Mucosa of rectum (tissue), 2 donors: Measurements from ENCODE around the gene TYRP1.

ENCODE experiments used
- H3K27ac ChIP-seq, 2 donors: one replicate each; pipeline ENCODE4 v1.7.0; 2013; ENCODE audit warnings: inconsistent platforms in 2 of 2, low read depth in 2 of 2, low read length in 2 of 2
- H3K27me3 ChIP-seq, 2 donors: one replicate each; pipeline ENCODE4 v1.7.0; 2013; ENCODE audit warnings: low read length in 2 of 2; ENCODE audit not compliant: control insufficient read depth in 2 of 2, insufficient read depth in 2 of 2
- H3K36me3 ChIP-seq, 2 donors: one replicate each; pipeline ENCODE4 v1.7.0; 2013; ENCODE audit warnings: low read length in 2 of 2; ENCODE audit not compliant: control insufficient read depth in 2 of 2, insufficient read depth in 2 of 2
- H3K4me1 ChIP-seq, 2 donors: one replicate each; pipeline ENCODE4 v1.7.0; 2013; ENCODE audit warnings: low read length in 2 of 2, mild to moderate bottlenecking in 1 of 2; ENCODE audit not compliant: control insufficient read depth in 2 of 2, insufficient read depth in 2 of 2
- H3K4me3 ChIP-seq, 2 donors: one replicate each; pipeline ENCODE4 v1.7.0; 2013; ENCODE audit warnings: low read length in 2 of 2
- H3K9ac ChIP-seq, 2 donors: one replicate each; pipeline ENCODE4 v1.7.0; 2013; ENCODE audit warnings: low read length in 2 of 2, low read depth in 1 of 2, mild to moderate bottlenecking in 1 of 2
- H3K9me3 ChIP-seq, 2 donors: one replicate each; pipeline ENCODE4 v1.7.0; 2013; ENCODE audit warnings: low read length in 2 of 2; ENCODE audit not compliant: control insufficient read depth in 2 of 2
- donor health status: healthy.
- donor health status: Normal muscosa, but diverticular disease.

Gene TYRP1

DNA sequence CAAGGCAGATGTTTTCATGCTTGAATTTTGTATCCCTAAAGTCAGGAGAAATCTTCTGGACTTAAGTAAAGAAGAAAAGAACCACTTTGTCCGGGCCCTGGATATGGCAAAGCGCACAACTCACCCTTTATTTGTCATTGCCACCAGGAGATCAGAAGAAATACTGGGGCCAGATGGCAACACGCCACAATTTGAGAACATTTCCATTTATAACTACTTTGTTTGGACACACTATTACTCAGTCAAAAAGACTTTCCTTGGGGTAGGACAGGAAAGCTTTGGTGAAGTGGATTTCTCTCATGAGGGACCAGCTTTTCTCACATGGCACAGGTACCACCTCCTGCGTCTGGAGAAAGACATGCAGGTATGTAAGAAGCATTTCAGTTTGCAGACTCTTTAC is 2.3 kb downstream of the TYRP1 start:
- H3K9ac ChIP-seq, result no peak overlapping the region
- H3K36me3 ChIP-seq, result no peaks in the 10 kb centered on the region
- H3K27me3 ChIP-seq, result no peaks in the 10 kb centered on the region
- H3K27ac ChIP-seq, result no peak overlapping the region
- no peak overlapping the region for H3K4me3 ChIP-seq
- no peaks in the 10 kb centered on the region for H3K9me3 ChIP-seq
- H3K4me1 ChIP-seq, result no peaks in the 10 kb centered on the region

DNA sequence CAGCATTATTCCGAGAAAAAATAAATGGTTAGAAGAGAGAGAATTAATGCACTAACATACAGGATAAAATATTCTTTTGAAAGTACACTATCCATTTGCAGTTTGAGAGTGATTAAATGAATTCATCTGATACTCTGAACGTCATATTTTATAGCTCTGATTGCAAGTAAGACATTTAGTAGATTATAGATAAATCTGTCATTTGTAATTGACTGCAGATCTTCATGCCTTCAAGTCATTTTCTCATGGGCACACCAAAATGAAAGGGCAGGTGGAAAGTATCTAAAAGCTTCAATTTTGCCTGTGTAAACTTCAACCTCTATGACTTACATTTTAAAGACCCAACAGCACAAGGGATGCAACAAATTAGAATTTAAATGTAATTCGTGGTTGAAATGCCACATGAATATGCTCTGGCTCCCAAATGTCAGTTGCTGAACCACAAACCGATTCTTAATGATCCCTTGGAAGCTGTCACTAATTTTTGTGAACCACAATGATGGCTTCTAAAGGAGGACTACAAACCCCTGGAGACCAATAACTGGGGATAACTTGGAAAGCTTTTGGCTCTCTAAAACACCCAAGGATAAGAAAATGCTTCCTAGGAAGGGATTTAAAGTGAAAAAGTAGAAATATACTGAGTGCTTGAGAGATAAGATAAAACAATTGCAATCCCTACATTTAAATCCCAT is 3.9 kb downstream of the TYRP1 start:
- no peak overlapping the region for H3K9ac ChIP-seq
- no peaks in the 10 kb centered on the region for H3K36me3 ChIP-seq
- H3K27ac ChIP-seq, result no peak overlapping the region
- no peak overlapping the region for H3K4me3 ChIP-seq
- no peaks in the 10 kb centered on the region for H3K9me3 ChIP-seq
- H3K27me3 ChIP-seq, result no peaks in the 10 kb centered on the region
- H3K4me1 ChIP-seq, result no peaks in the 10 kb centered on the region

DNA sequence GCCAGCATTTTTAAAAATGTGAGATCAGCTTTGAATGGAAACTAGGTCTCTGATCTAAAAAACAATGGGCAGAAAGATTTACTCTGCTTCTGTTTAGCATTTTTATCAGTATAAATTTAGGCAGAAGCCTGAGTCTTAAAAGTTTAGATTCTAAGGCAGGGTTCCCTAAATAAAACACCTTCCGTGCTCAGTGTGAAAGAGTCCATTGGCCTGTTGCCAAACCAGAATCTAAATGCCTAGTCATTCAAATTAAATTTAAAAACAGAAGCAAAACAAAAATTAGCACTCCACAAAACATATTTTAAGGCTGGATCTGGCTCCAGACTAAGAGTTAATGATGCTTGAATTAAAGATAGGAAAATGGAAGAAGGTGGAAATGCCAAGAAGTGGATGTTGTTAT is 4.5 kb downstream of the TYRP1 start:
- Histone ChIP-seq H3K27me3 (no peaks in the 10 kb centered on the region), H3K9me3 (no peaks in the 10 kb centered on the region), H3K36me3 (no peaks in the 10 kb centered on the region), H3K4me3 (no peak overlapping the region), H3K9ac (no peak overlapping the region), H3K4me1 (no peaks in the 10 kb centered on the region), H3K27ac (no peak overlapping the region)

DNA sequence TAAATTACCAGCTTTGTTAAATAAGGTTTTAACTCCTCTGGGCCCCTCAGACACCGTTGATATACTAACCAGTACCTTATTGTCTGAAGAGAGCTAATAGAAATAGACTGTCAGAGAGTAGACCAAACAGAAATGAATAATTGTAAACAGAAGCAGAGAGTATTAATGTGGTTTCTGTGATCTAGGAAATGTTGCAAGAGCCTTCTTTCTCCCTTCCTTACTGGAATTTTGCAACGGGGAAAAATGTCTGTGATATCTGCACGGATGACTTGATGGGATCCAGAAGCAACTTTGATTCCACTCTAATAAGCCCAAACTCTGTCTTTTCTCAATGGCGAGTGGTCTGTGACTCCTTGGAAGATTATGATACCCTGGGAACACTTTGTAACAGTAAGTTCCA is 5.1 kb downstream of the TYRP1 start:
- no peaks in the 10 kb centered on the region for H3K9me3 ChIP-seq
- H3K9ac ChIP-seq, result no peak overlapping the region
- no peaks in the 10 kb centered on the region for H3K27me3 ChIP-seq
- no peaks in the 10 kb centered on the region for H3K36me3 ChIP-seq
- H3K27ac ChIP-seq, result no peak overlapping the region
- H3K4me1 ChIP-seq, result no peaks in the 10 kb centered on the region
- H3K4me3 ChIP-seq, result no peak overlapping the region

DNA sequence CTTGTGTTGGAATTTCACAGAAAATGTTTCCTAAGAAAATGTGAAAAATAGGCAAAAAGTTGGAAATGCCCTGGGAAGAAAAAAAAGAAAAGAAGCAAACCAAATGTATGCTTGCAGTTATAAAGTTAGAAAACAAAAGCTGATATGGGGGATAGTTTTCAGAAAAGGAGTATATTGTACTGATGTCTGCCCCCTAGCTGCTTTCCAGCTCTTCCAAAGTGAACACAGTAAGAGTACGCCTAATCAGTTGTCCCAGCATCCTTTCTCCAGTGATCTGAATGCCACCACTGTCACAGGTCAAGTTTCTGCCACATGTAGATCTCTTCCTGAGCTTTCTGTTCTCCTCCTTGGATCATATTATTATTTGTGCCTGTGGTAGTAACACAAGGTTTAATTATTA is 5.8 kb downstream of the TYRP1 start:
- no peak overlapping the region for H3K9ac ChIP-seq
- H3K4me1 ChIP-seq, result no peaks in the 10 kb centered on the region
- no peaks in the 10 kb centered on the region for H3K9me3 ChIP-seq
- H3K4me3 ChIP-seq, result no peak overlapping the region
- H3K36me3 ChIP-seq, result no peaks in the 10 kb centered on the region
- H3K27me3 ChIP-seq, result no peaks in the 10 kb centered on the region
- no peak overlapping the region for H3K27ac ChIP-seq

DNA sequence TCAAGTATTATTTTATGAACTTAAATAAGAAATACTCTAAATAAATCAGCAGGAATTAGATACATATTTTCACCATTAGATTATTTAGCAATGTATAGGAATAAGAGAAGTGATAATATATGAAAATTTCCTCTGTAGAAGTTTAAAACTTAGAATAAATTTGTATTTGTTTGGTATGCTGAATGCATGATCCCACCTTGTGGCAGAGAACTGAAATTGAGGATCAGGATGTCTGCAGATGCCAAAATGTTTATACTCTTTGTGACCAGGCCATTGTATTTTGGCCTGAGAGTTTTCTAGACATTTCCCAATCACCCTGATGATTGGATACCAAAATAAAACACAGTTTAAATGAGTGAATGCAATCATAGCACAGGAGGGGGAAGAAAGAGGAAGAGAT is 6.3 kb downstream of the TYRP1 start:
- H3K4me3 ChIP-seq, result no peak overlapping the region
- no peak overlapping the region for H3K27ac ChIP-seq
- no peaks in the 10 kb centered on the region for H3K4me1 ChIP-seq
- no peaks in the 10 kb centered on the region for H3K27me3 ChIP-seq
- H3K9ac ChIP-seq, result no peak overlapping the region
- no peaks in the 10 kb centered on the region for H3K36me3 ChIP-seq
- no peaks in the 10 kb centered on the region for H3K9me3 ChIP-seq

DNA sequence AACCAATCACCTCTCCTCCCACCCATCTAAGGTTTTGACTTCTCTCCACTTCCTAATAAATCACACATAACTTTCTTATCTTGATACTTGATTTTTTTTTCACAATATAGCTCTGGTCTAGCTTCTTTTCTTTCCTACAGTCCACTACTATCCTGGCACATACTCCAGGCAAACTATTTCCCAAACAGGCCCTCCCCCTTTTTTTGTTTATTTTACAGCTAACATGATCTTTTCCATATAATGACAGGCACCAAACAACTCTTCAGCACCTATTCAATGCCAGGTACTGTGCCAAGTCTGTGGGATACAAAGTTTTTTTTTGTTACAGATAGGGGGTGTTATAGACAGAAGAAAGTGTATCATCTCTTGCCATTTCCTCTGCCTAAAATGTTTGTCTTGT is 7.9 kb downstream of the TYRP1 start:
- no peaks in the 10 kb centered on the region for H3K27me3 ChIP-seq

DNA sequence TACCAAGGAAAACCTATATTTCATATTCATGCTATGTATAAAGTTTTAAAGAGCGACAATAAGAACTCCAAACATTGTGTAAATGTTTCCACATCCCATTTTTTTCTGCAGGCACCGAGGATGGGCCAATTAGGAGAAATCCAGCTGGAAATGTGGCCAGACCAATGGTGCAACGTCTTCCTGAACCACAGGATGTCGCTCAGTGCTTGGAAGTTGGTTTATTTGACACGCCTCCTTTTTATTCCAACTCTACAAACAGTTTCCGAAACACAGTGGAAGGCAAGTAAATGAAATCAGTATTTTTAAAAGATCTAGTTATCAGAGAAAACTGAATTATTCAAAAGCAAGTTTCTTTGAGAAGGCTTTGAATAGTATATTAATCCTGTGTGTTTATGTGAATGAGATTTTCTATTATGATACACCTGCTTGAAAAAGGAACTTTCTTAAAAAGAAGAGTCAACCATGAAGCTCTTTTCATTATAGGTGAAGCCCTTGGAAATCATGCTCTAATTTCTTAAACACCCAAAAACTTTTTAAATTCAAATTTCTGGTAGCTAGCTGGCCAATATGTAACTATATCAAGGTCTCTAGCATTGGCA is 9.1 kb downstream of the TYRP1 start:
- H3K4me3 ChIP-seq, result no peak overlapping the region
- H3K4me1 ChIP-seq, result no peaks in the 10 kb centered on the region
- no peak overlapping the region for H3K9ac ChIP-seq
- H3K27me3 ChIP-seq, result no peaks in the 10 kb centered on the region
- H3K9me3 ChIP-seq, result no peaks in the 10 kb centered on the region
- H3K27ac ChIP-seq, result no peak overlapping the region
- H3K36me3 ChIP-seq, result no peaks in the 10 kb centered on the region

More for the DNA sequence above, 7.9 kb downstream of the TYRP1 start:
- Histone ChIP-seq H3K4me1 (no peaks in the 10 kb centered on the region), H3K9me3 (no peaks in the 10 kb centered on the region), H3K27ac (no peak overlapping the region), H3K4me3 (no peak overlapping the region), H3K9ac (no peak overlapping the region), H3K36me3 (no peaks in the 10 kb centered on the region)

DNA sequence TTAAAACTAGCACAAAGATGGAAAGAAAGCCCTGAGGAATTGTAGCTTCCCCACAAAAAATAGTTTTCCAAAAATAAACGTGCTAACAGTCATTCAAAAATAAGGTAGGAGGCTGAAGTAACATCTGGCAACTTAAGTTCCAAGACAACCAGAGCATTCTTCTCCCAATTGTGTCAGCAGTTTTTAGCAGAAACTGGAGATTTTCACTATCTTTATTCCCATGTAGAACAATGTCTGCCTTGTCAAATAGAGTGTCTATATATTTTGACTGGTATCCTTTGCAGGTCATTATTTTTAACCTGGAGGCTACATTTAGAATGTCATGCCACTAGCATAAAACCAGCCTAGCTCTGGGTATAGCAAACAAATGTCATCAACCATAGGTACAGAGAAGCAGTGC is 10.8 kb downstream of the TYRP1 start:
- Histone ChIP-seq H3K4me1 (no peaks in the 10 kb centered on the region), H3K4me3 (no peak overlapping the region), H3K9me3 (no peaks in the 10 kb centered on the region), H3K27me3 (no peaks in the 10 kb centered on the region), H3K27ac (no peak overlapping the region), H3K9ac (no peak overlapping the region), H3K36me3 (no peaks in the 10 kb centered on the region)

DNA sequence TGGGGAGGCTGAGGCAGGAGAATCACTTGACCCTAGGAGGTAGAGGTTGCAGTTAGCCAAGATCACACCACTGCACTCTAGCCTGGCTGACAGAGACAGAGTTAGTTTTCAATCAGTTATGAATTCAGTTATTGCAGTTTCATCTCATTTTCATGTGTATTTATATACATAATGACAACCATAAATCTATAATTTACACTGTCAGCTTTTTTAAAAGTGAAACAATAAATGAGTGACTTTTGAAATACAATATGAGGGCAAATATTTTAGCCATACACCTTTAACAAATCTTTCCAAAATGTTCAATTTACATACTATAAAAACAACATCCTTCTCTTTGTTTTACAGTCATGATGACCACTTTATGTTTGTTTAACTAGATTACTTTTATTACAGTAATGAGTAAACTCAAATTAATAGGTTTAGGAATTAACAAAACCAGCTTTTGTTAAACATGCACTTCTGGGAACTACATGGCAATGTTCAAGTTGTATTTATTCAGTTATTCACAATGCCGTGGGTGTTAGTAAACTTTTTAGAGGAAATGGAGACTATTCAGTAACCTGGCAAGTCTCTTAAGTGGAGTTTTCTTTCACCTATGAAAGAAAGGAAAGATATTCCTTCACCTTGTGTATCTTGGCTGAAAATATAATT is 12.7 kb downstream of the TYRP1 start:
- H3K9me3 ChIP-seq, result no peaks in the 10 kb centered on the region
- no peaks in the 10 kb centered on the region for H3K4me1 ChIP-seq
- no peak overlapping the region for H3K27ac ChIP-seq
- H3K27me3 ChIP-seq, result no peaks in the 10 kb centered on the region
- H3K4me3 ChIP-seq, result no peak overlapping the region
- H3K9ac ChIP-seq, result no peak overlapping the region
- H3K36me3 ChIP-seq, result no peaks in the 10 kb centered on the region
